Measurements from ENCODE around the gene PAX8. TPM values are rescaled to one million over a fixed set of nuclear protein-coding genes. Genes with fewer than 3 reads are reported as not detected.

Gene PAX8
- total and polyA plus RNA-seq, 2 of the 13 experiments (the other 11 are each of a cell fraction or from before 2014, with no cell fraction given) = 1.5 to 8.8 TPM

GRCh38 chr2:113198790-113199612 lies 79.7 kb downstream of the PAX8 start:
- DNase-seq (ENCODE audit: low spot score) (peak; percentile 73), ATAC-seq (peak; percentile 86), FAIRE-seq (no peak)
- Histone ChIP-seq H3K4me1 (ENCODE audit: insufficient read depth, low read length) (peaks cover 55% of the 10 kb centered on the region), H3K27me3 (ENCODE audit: control insufficient read depth in 1 of 2, insufficient read depth in 2 of 2, low read length in 2 of 2) (no peaks in the 10 kb centered on the region; a peak in 1 of 5 replicates), H3K9me3 (ENCODE audit: low read length) (no peaks in the 10 kb centered on the region), H3K79me2 (ENCODE audit: insufficient read depth, low read length) (no peaks in the 10 kb centered on the region), H3K4me2 (ENCODE audit: low read depth, low read length) (peak overlapping the region; percentile 80), H3K9ac (ENCODE audit: insufficient read depth, low read depth, low read length) (peak overlapping the region; percentile 65), H3K27ac (ENCODE audit: extremely low read length, insufficient read depth, low read length) (peak overlapping the region; percentile 46), H4K20me1 (ENCODE audit: insufficient read depth, low read length) (no peaks in the 10 kb centered on the region), H3K36me3 (replicated peaks in 1 of 2; ENCODE audit: control insufficient read depth in 1 of 2, insufficient read depth in 2 of 2, low read length in 2 of 2) (no peaks in the 10 kb centered on the region; a peak in 1 of 5 replicates), H3K4me3 (replicated peaks in 1 of 3; ENCODE audit: insufficient read depth in 1 of 3, low read depth in 2 of 3, low read length in 3 of 3) (peak overlapping the region; percentile 68 to 83 (median 80)), H2AFZ (ENCODE audit: low read length) (no peak overlapping the region)
- intact Hi-C loops (cut with micrococcal nuclease; ENCODE audit: unreplicated experiment) (loop anchor here (1.0 to 2.0 kb wide), 4 partner anchors 42 to 119 kb away; no protein-coding TSS in a partner anchor), in situ Hi-C loops (cut with HindIII; ENCODE audit: extremely low pct_ligation_motif_present, low pct_unique_long_range_greater_than_20kb) (loop anchor here (5.0 kb wide), 2 partner anchors 62 to 117 kb away; no protein-coding TSS in a partner anchor)
- ChIA-PET CTCF (ENCODE audit: low intra/inter-chr PET ratio, low total read pairs) (interaction anchor here (0.8 to 4.3 kb wide), 7 partner anchors 31 to 172 kb away, joined by 3 to 80 read pairs (median 6); no protein-coding TSS in a partner anchor), POLR2A (interaction anchor here (0.7 to 3.4 kb wide), 27 partner anchors 13 to 554 kb away, joined by 3 to 66 read pairs (median 6); partner anchors contain the start of genes IL1RN and PSD4)
- WGBS (ENCODE audit: low lambda C conversion rate) = 1% methylated on average over 48 of the region's 79 CpGs
- no TSS peak for BruUV-seq (replicated peaks)
- TF ChIP-seq SKI (IDR thresholded peaks at IDR 0.05; ENCODE audit: partially characterized antibody) = peak; percentile 52
- TF ChIP-seq TCF12 (IDR thresholded peaks at IDR 0.05) = no peak
- TF ChIP-seq TCF12 (CRISPR knock-in tag; IDR thresholded peaks at IDR 0.05) = no peak
- 0 out of 2 replicates have a peak, but pooled peaks have one; percentile 86 for TF ChIP-seq ZNF414 (CRISPR knock-in tag; IDR thresholded peaks at IDR 0.05)
- TF ChIP-seq PTBP1 (IDR thresholded peaks at IDR 0.05; ENCODE audit: low read depth, low read length, poor library complexity, severe bottlenecking) = no peak
- TF ChIP-seq ZNF746 (CRISPR knock-in tag; IDR thresholded peaks at IDR 0.05) = no peak
- TF ChIP-seq ZNF737 (CRISPR knock-in tag; IDR thresholded peaks at IDR 0.05; ENCODE audit: borderline replicate concordance) = no peak
- TF ChIP-seq, protein P1, sequence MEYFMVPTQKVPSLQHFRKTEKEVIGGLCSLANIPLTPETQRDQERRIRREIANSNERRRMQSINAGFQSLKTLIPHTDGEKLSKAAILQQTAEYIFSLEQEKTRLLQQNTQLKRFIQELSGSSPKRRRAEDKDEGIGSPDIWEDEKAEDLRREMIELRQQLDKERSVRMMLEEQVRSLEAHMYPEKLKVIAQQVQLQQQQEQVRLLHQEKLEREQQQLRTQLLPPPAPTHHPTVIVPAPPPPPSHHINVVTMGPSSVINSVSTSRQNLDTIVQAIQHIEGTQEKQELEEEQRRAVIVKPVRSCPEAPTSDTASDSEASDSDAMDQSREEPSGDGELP (IDR thresholded peaks at IDR 0.05; ENCODE audit: borderline replicate concordance, low read depth) = no peak
- peak; percentile 19; the same call in 1 of the 2 replicates for TF ChIP-seq GZF1 (CRISPR knock-in tag; IDR thresholded peaks at IDR 0.05)
- peak; percentile 92; the same call in 1 of the 2 replicates for TF ChIP-seq ZNF275 (CRISPR knock-in tag; IDR thresholded peaks at IDR 0.05; ENCODE audit: borderline replicate concordance)
- peak; percentile 69; the same call in 1 of the 2 replicates for TF ChIP-seq ZNF552 (CRISPR knock-in tag; IDR thresholded peaks at IDR 0.05; ENCODE audit: borderline replicate concordance)
- TF ChIP-seq HNRNPUL1 (IDR thresholded peaks at IDR 0.05; ENCODE audit: low read depth, low read length) = peak; percentile 87; the same call in 1 of the 2 replicates
- no peak for TF ChIP-seq ZBTB4 (CRISPR knock-in tag; IDR thresholded peaks at IDR 0.05; ENCODE audit: borderline replicate concordance)
- peak; percentile 50 for TF ChIP-seq HINFP (CRISPR knock-in tag; IDR thresholded peaks at IDR 0.05; ENCODE audit: low read depth)
